ENCODE measurements around the gene GALR2.

- TF ChIP-seq, protein P1, sequence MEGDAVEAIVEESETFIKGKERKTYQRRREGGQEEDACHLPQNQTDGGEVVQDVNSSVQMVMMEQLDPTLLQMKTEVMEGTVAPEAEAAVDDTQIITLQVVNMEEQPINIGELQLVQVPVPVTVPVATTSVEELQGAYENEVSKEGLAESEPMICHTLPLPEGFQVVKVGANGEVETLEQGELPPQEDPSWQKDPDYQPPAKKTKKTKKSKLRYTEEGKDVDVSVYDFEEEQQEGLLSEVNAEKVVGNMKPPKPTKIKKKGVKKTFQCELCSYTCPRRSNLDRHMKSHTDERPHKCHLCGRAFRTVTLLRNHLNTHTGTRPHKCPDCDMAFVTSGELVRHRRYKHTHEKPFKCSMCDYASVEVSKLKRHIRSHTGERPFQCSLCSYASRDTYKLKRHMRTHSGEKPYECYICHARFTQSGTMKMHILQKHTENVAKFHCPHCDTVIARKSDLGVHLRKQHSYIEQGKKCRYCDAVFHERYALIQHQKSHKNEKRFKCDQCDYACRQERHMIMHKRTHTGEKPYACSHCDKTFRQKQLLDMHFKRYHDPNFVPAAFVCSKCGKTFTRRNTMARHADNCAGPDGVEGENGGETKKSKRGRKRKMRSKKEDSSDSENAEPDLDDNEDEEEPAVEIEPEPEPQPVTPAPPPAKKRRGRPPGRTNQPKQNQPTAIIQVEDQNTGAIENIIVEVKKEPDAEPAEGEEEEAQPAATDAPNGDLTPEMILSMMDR (conservative IDR thresholded peaks at IDR 0.05; ENCODE audit: low read length): no peak
- TF ChIP-seq EZH2phosphoT487 (IDR thresholded peaks at IDR 0.05; ENCODE audit: borderline replicate concordance, low read depth, low read length): no peak
Measured at GRCh38 chr17:76094046-76094445, 19.5 kb downstream of the GALR2 start.
